Tibial nerve (tissue), 4 donors: ENCODE data around the gene BAZ2B. TPM values are rescaled to one million over a fixed set of nuclear protein-coding genes. Genes with fewer than 3 reads are reported as not detected.

Experiments used
- DNase-seq, 2 donors: peaks; one replicate each; pipeline ENCODE4 v3.0.0-alpha.2; 2019; ENCODE audit warnings: low spot score in 2 of 2
- H3K27ac ChIP-seq, 4 donors: fragments of 200-600 bp; sonication (generic) in 3 of 4; one replicate each; pipeline ENCODE4 v1.5.1; 2017 to 2019; ENCODE audit warnings: mild to moderate bottlenecking in 1 of 4
- H3K27me3 ChIP-seq, 2 donors: fragments of 200-600 bp; sonication (generic) in 1 of 2; one replicate each; pipeline versions ENCODE4 v1.5.1 to v1.6.0; 2017 to 2019
- H3K36me3 ChIP-seq, 3 donors: fragments of 200-600 bp; sonication (generic); one replicate each; pipeline ENCODE4 v1.5.1; 2018 to 2019
- H3K4me1 ChIP-seq, 4 donors: fragments of 200-600 bp; sonication (generic) in 3 of 4; one replicate each; pipeline ENCODE4 v1.5.1; 2017 to 2019
- H3K4me3 ChIP-seq, 4 donors: fragments of 200-600 bp; sonication (generic) in 3 of 4; one replicate each; pipeline ENCODE4 v1.5.1; 2017 to 2019; ENCODE audit warnings: mild to moderate bottlenecking in 1 of 4, moderate library complexity in 1 of 4
- H3K9me3 ChIP-seq, 4 donors: fragments of 200-600 bp; sonication (generic) in 3 of 4; one replicate each; pipeline ENCODE4 v1.5.1; 2017 to 2019
- EP300 ChIP-seq, 2 donors: sonication (generic); formaldehyde crosslinking; IDR thresholded peaks; one replicate each; pipeline ENCODE4 v1.6.1; 2017; ENCODE audit warnings: antibody characterized with exemption in 2 of 2, mild to moderate bottlenecking in 1 of 2
- POLR2A ChIP-seq, 2 donors: fragments of 450-650 bp; IDR thresholded peaks; one replicate each; pipeline ENCODE4 v1.6.1; 2017; ENCODE audit warnings: antibody characterized with exemption in 2 of 2, mild to moderate bottlenecking in 2 of 2, moderate library complexity in 2 of 2
- WGBS, 2 donors: methylation state at CpG; one replicate each; pipeline ENCODE4 v1.1.5; 2018; 5-methylcytosine and 5-hydroxymethylcytosine counted together
- total RNA-seq, 4 donors: library from RNA; depleted of rRNA; stranded (reverse); fragments of >200 nt; gene quantifications; one replicate each; pipeline ENCODE4 v1.1.0, GENCODE V29; 2016
- TF ChIP-seq, protein P1 (sequence below), 5 experiments: fragments of 200-600 bp in 3 of 5; fragments of 450-650 bp in 2 of 5; sonication (generic) in 3 of 5; IDR thresholded peaks; one replicate each; pipeline ENCODE4 v1.5.1; 2016 to 2019; ENCODE audit warnings: antibody characterized with exemption in 5 of 5, mild to moderate bottlenecking in 3 of 5, moderate library complexity in 2 of 5

The BAZ2B gene
- total RNA-seq, 4 donors from 2014 or later: 98.4 to 135 (median 114) TPM

GRCh38 chr2:159317392-159318088 is 298.8 kb downstream of the BAZ2B start:
- WGBS, 2 donors: 76 to 83% methylated on average over 3 of the region's 3 CpGs

GRCh38 chr2:159307942-159308341 is 308.4 kb downstream of the BAZ2B start:
- no peak overlapping the region for H3K4me3 ChIP-seq
- no peaks in the 10 kb centered on the region for H3K9me3 ChIP-seq
- no peaks in the 10 kb centered on the region for H3K4me1 ChIP-seq
- no peaks in the 10 kb centered on the region for H3K36me3 ChIP-seq
- no peak for TF ChIP-seq EP300 (IDR thresholded peaks at IDR 0.05)
- TF ChIP-seq, protein P1, sequence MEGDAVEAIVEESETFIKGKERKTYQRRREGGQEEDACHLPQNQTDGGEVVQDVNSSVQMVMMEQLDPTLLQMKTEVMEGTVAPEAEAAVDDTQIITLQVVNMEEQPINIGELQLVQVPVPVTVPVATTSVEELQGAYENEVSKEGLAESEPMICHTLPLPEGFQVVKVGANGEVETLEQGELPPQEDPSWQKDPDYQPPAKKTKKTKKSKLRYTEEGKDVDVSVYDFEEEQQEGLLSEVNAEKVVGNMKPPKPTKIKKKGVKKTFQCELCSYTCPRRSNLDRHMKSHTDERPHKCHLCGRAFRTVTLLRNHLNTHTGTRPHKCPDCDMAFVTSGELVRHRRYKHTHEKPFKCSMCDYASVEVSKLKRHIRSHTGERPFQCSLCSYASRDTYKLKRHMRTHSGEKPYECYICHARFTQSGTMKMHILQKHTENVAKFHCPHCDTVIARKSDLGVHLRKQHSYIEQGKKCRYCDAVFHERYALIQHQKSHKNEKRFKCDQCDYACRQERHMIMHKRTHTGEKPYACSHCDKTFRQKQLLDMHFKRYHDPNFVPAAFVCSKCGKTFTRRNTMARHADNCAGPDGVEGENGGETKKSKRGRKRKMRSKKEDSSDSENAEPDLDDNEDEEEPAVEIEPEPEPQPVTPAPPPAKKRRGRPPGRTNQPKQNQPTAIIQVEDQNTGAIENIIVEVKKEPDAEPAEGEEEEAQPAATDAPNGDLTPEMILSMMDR (IDR thresholded peaks at IDR 0.05): no peak
- TF ChIP-seq POLR2A (IDR thresholded peaks at IDR 0.05): no peak
- no peaks in the 10 kb centered on the region for H3K27me3 ChIP-seq
- no peak for DNase-seq
- no peak overlapping the region for H3K27ac ChIP-seq

More at GRCh38 chr2:159317392-159318088, 298.8 kb downstream of the BAZ2B start:
- TF ChIP-seq POLR2A (IDR thresholded peaks at IDR 0.05): no peak
- TF ChIP-seq EP300 (IDR thresholded peaks at IDR 0.05): no peak
- TF ChIP-seq, protein P1 (IDR thresholded peaks at IDR 0.05): no peak
- no peak for DNase-seq
- H3K36me3 ChIP-seq: peaks cover 0 to 68% (median 0%) of the 10 kb centered on the region in 3 donors
- H3K4me3 ChIP-seq: no peak overlapping the region
- no peaks in the 10 kb centered on the region for H3K4me1 ChIP-seq
- no peaks in the 10 kb centered on the region for H3K9me3 ChIP-seq
- H3K27me3 ChIP-seq: no peaks in the 10 kb centered on the region
- no peak overlapping the region for H3K27ac ChIP-seq

GRCh38 chr2:159300586-159300985 is 315.8 kb downstream of the BAZ2B start:
- DNase-seq: no peak
- H3K4me3 ChIP-seq: no peak overlapping the region
- no peaks in the 10 kb centered on the region for H3K4me1 ChIP-seq
- no peaks in the 10 kb centered on the region for H3K36me3 ChIP-seq
- no peaks in the 10 kb centered on the region for H3K27me3 ChIP-seq
- no peak overlapping the region for H3K27ac ChIP-seq
- TF ChIP-seq EP300 (IDR thresholded peaks at IDR 0.05) (no peak), POLR2A (IDR thresholded peaks at IDR 0.05) (no peak)
- TF ChIP-seq, protein P1 (IDR thresholded peaks at IDR 0.05): no peak
- no peaks in the 10 kb centered on the region for H3K9me3 ChIP-seq
- WGBS, 2 donors: 67 to 72% methylated on average over 3 of the region's 3 CpGs

DNA sequence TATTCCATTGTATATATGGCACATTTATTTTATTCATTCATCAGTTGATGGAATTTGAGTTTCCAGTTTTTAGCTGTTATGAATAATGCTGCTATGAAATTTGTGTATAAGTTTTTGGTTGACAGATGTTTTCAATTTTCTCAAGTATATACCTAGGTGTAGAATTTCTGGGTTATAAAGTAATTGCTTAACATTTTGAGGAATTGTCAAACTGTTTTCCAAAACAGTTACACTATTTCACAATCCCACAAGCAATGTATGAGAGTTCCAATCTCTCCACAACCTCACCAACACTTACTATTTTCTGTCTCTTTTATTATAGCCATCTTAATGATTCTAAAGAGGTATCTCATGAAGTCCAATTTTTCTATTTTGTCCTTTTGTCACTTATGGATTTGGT is 317.4 kb downstream of the BAZ2B start:
- Histone ChIP-seq H3K36me3 (no peaks in the 10 kb centered on the region), H3K4me1 (no peaks in the 10 kb centered on the region), H3K4me3 (no peak overlapping the region), H3K27me3 (no peaks in the 10 kb centered on the region), H3K27ac (no peak overlapping the region), H3K9me3 (no peaks in the 10 kb centered on the region)
- no peak for DNase-seq
- TF ChIP-seq EP300 (IDR thresholded peaks at IDR 0.05): no peak
- TF ChIP-seq POLR2A (IDR thresholded peaks at IDR 0.05): no peak
- TF ChIP-seq, protein P1 (IDR thresholded peaks at IDR 0.05): no peak

DNA sequence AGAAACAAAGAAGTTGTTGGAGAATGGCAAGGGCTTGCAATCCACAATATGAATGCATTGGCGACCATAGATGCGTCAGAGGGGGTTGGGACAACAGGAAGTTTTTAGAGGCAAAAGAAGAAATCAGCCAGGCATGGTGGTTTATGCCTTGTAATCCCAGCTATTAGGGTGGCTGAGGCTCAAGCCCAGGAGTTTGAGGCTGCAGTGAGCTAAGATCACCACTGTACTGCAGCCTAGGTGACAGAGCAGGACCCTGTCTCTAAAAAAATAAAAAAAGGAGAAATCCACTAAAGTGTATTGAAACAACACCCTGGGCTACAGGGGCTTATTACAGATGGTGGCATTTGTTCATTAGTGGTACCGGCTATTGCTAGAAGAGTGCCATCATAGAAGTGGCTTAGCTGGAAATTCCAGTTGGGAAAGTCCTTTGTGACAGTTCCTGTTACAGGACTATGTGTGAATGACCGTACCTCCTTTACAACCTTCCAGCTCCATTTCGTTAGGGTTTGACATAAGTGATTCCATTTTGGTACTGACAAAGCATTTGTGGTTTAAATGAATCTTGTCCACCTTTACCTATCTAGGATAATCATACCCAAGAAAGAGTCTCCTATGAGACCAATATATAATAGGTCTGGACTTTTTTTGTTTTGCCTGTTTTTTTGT is 319.2 kb downstream of the BAZ2B start:
- no peak overlapping the region for H3K4me3 ChIP-seq
- no peaks in the 10 kb centered on the region for H3K36me3 ChIP-seq
- no peaks in the 10 kb centered on the region for H3K9me3 ChIP-seq
- 88 to 94% methylated on average over 5 of the region's 5 CpGs for WGBS, 2 donors
- TF ChIP-seq, protein P1 (IDR thresholded peaks at IDR 0.05): no peak
- TF ChIP-seq EP300 (IDR thresholded peaks at IDR 0.05): no peak
- no peak for TF ChIP-seq POLR2A (IDR thresholded peaks at IDR 0.05)
- no peaks in the 10 kb centered on the region for H3K4me1 ChIP-seq
- H3K27me3 ChIP-seq: no peaks in the 10 kb centered on the region
- no peak overlapping the region for H3K27ac ChIP-seq
- no peak for DNase-seq
